Measurements from ENCODE around the gene ZNF175.

DNA sequence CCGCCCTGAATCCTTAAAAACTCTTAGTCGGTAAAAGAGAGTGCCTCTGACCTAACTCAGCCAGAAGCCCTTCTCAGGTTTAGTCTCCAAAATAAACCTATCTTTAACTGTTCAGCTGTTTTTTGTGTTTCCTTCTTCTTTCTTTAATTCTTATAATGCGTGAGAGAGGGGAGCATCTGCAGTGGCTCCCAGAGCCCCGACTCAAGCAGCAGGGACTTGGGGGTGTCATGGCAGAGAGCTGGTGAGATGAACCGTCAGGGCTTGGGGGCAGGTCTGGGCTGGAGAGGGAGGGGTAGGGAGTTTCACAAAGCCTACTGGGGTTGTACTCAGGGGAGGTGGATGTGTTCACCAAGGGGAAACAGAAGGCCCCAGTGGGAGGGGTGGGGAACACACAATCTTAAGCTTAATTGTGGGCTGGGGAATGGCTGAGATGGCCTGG is 22.9 kb upstream of the ZNF175 start:
- TF ChIP-seq CTCF (conservative IDR thresholded peaks at IDR 0.05 in 1 of 2, IDR thresholded peaks at IDR 0.05 in 1 of 2; ENCODE audit: extremely low read depth in 1 of 2, insufficient read depth in 1 of 2, low read depth in 1 of 2, low read length in 2 of 2) = no peak
- no peak for TF ChIP-seq EZH2 (IDR thresholded peaks at IDR 0.05; ENCODE audit: borderline replicate concordance, low read length)

Measured in mammary epithelial cell (primary cell).